ENCODE results near the gene ECI2.

DNA sequence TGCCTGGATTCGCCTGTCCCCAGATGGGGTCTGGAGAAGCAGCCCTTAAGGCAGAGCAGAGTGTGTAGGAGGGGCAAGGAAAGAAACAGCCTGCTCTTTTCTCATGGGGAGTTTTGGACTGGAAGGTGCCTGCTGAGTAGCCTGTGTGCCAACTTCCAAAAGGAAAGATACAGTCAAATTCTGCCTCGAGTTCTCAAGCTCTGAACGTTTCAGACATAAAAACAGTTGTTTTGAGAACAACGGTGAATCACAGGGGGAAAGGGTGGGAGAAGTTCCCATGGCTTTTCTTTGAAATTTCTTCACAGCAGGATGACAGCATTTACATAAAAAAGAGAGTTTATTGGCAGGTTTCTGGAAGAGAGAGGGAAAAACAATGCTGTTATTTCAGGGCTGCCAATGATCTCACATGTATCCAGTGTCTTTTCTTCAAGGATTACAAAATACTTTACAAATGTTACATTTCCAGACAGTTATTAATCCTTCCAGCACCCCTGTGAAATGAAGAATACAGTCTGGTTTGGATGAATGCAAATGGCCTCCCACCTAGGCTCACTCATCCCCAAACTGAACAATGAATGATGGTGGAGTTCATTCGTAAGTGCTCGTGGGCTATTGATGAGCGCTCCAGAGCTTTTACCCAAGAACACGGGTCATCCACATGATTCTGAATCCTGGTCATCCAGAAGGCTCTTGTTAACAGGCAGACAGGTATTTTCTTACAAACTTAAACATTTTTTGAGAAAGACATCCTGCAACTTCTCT lies 33.8 kb upstream of the ECI2 start:
- TF ChIP-seq, protein P1, sequence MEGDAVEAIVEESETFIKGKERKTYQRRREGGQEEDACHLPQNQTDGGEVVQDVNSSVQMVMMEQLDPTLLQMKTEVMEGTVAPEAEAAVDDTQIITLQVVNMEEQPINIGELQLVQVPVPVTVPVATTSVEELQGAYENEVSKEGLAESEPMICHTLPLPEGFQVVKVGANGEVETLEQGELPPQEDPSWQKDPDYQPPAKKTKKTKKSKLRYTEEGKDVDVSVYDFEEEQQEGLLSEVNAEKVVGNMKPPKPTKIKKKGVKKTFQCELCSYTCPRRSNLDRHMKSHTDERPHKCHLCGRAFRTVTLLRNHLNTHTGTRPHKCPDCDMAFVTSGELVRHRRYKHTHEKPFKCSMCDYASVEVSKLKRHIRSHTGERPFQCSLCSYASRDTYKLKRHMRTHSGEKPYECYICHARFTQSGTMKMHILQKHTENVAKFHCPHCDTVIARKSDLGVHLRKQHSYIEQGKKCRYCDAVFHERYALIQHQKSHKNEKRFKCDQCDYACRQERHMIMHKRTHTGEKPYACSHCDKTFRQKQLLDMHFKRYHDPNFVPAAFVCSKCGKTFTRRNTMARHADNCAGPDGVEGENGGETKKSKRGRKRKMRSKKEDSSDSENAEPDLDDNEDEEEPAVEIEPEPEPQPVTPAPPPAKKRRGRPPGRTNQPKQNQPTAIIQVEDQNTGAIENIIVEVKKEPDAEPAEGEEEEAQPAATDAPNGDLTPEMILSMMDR (IDR thresholded peaks at IDR 0.05) = no peak
- TF ChIP-seq EZH2 (IDR thresholded peaks at IDR 0.05; ENCODE audit: borderline replicate concordance, insufficient read depth, low read depth, low read length, poor library complexity, severe bottlenecking) = no peak

All from B cell (primary cell).